GM12878 (cell line): ENCODE results near the gene CHTOP. TPM values are rescaled to one million over a fixed set of nuclear protein-coding genes. Genes with fewer than 3 reads are reported as not detected.

Source experiments
- ATAC-seq: fragments of 200-7000 bp; cut with Tn5 transposase; 3 replicates; pipeline ENCODE4 v1.9.1; 2020; ENCODE audit warnings: mild to moderate bottlenecking, moderate library complexity
- BruUV-seq: library from RNA; stranded (reverse); fragments of 400-500 nt; replicated peaks from 2 replicates; lab custom pipeline; 2021; lab: Mats Ljungman, UMichigan
- CTCF ChIA-PET: fragments of 300-600 bp; sonication (Branson Sonifier 250); formaldehyde crosslinking; extraction: SDS; loops from one replicate; lab custom pipeline; 2021; ENCODE audit warnings: inconsistent platforms; lab: Yijun Ruan, JAX
- POLR2A ChIA-PET: fragments of 350-600 bp; formaldehyde crosslinking; extraction: SDS; loops from one replicate; lab custom pipeline; 2021; ENCODE audit warnings: inconsistent platforms; lab: Charles Lee
- RAD21 ChIA-PET: fragments of 300-600 bp; sonication (Branson Sonifier 250); formaldehyde crosslinking; loops from one replicate; lab custom pipeline; 2023; ENCODE audit warnings: antibody characterized with exemption; ENCODE audit not compliant: unreplicated experiment; lab: Charles Lee
- SMC1A ChIA-PET: fragments of 300-600 bp; sonication (Branson Sonifier 250); formaldehyde crosslinking; loops from one replicate; lab custom pipeline; 2023; ENCODE audit not compliant: unreplicated experiment, uncharacterized antibody; lab: Charles Lee
- DNase-seq: peaks from one replicate; pipeline ENCODE4 v3.0.0-alpha.2; 2011; ENCODE audit warnings: low read depth, low spot score
- FAIRE-seq: peaks from 3 replicates; lab custom pipeline; 2011; peaks lifted over from hg19 to GRCh38; lab: Jason Lieb, UNC
- H2AFZ ChIP-seq: 2 replicates; pipeline ENCODE4 v1.6.0; 2011; ENCODE audit warnings: low read depth, low read length, control low read depth; ENCODE audit not compliant: control insufficient read depth
- H3K27ac ChIP-seq: 2 replicates; pipeline ENCODE4 v1.5.1; 2011; ENCODE audit warnings: control low read depth; ENCODE audit not compliant: control insufficient read depth, insufficient read depth
- H3K27me3 ChIP-seq, 2 experiments: replicated peaks in 1 of 2; 2 replicates each; pipeline versions ENCODE4 v1.6.0 to v1.6.1; 2011; ENCODE audit warnings: low read length in 1 of 2; ENCODE audit not compliant: control insufficient read depth in 2 of 2, insufficient read depth in 2 of 2
- H3K36me3 ChIP-seq, 2 experiments: 2 replicates each; pipeline ENCODE4 v1.5.1; 2011; ENCODE audit warnings: low read length in 1 of 2; ENCODE audit not compliant: control insufficient read depth in 2 of 2, insufficient read depth in 2 of 2
- H3K4me1 ChIP-seq: 2 replicates; pipeline ENCODE4 v1.6.1; 2011; ENCODE audit warnings: mild to moderate bottlenecking, low read length, moderate library complexity, mixed read lengths; ENCODE audit not compliant: control insufficient read depth, insufficient read depth
- H3K4me2 ChIP-seq: 2 replicates; pipeline ENCODE4 v1.6.0; 2011; ENCODE audit warnings: control low read depth; ENCODE audit not compliant: control insufficient read depth, insufficient read depth
- H3K4me3 ChIP-seq: fragments of 200-600 bp; sonication (generic); 2 replicates; pipeline ENCODE4 v1.5.1; 2016
- H3K79me2 ChIP-seq: 2 replicates; pipeline ENCODE4 v1.6.0; 2011; ENCODE audit warnings: low read length; ENCODE audit not compliant: control insufficient read depth, insufficient read depth
- H3K9ac ChIP-seq: 2 replicates; pipeline ENCODE4 v1.8.0; 2011; ENCODE audit warnings: low read length, control low read depth, mixed read lengths; ENCODE audit not compliant: control insufficient read depth, insufficient read depth
- H3K9me3 ChIP-seq: replicated peaks from 3 replicates; pipeline ENCODE4 v1.5.1; 2011; ENCODE audit warnings: mild to moderate bottlenecking, low read length; ENCODE audit not compliant: control insufficient read depth, insufficient read depth
- H4K20me1 ChIP-seq: 2 replicates; pipeline ENCODE4 v1.6.0; 2011; ENCODE audit not compliant: control insufficient read depth, insufficient read depth
- CREB1 ChIP-seq: IDR thresholded peaks from 2 replicates; pipeline ENCODE4 v1.6.1; 2012; ENCODE audit warnings: low read depth, mild to moderate bottlenecking, inconsistent platforms
- EED ChIP-seq: sonication (generic); IDR thresholded peaks from 2 replicates; pipeline ENCODE4 v1.6.1; 2016; ENCODE audit warnings: antibody characterized with exemption, low read depth
- EZH2 ChIP-seq: IDR thresholded peaks from 2 replicates; pipeline ENCODE4 v1.6.1; 2012; ENCODE audit warnings: low read depth, mild to moderate bottlenecking, control low read depth, inconsistent platforms, low read length, borderline replicate concordance; ENCODE audit not compliant: control insufficient read depth
- JUNB ChIP-seq: IDR thresholded peaks from 2 replicates; pipeline ENCODE4 v1.6.1; 2016; ENCODE audit warnings: antibody characterized with exemption, mild to moderate bottlenecking
- LARP7 ChIP-seq: fragments of 450-650 bp; IDR thresholded peaks from 2 replicates; pipeline ENCODE4 v1.6.1; 2017; ENCODE audit warnings: mild to moderate bottlenecking
- NFYA ChIP-seq: IDR thresholded peaks from 2 replicates; pipeline ENCODE4 v1.6.1; 2011; ENCODE audit warnings: low read depth, mild to moderate bottlenecking, low read length, improper control_type of control experiment, borderline replicate concordance
- SIX5 ChIP-seq: IDR thresholded peaks from 2 replicates; pipeline ENCODE4 v1.6.1; 2011; ENCODE audit warnings: mild to moderate bottlenecking, low read depth, low read length, moderate library complexity; ENCODE audit not compliant: severe bottlenecking
- SMARCA5 ChIP-seq: fragments of 450-650 bp; IDR thresholded peaks from 2 replicates; pipeline ENCODE4 v1.6.1; 2017; ENCODE audit warnings: mild to moderate bottlenecking
- TCF12 ChIP-seq: IDR thresholded peaks from 2 replicates; pipeline ENCODE4 v1.6.1; 2011; ENCODE audit warnings: low read depth, mild to moderate bottlenecking, low read length
- ZNF217 ChIP-seq: fragments of 450-650 bp; IDR thresholded peaks from 2 replicates; pipeline ENCODE4 v1.6.1; 2017; ENCODE audit warnings: antibody characterized with exemption, mild to moderate bottlenecking
- ZZZ3 ChIP-seq: IDR thresholded peaks from 2 replicates; pipeline ENCODE4 v1.6.1; 2011; ENCODE audit warnings: low read depth; ENCODE audit not compliant: control insufficient read depth, insufficient read length
- WGBS: methylation state at CpG from one replicate; pipeline ENCODE4 v1.1.6; 2016; ENCODE audit warnings: low lambda C conversion rate; ENCODE audit not compliant: insufficient replicate concordance, insufficient coverage; ENCODE audit errors: missing lambda C conversion rate; 5-methylcytosine and 5-hydroxymethylcytosine counted together
- in situ Hi-C: fragments of 300-500 bp; cut with MboI; formaldehyde crosslinking; loops from 9 replicates; pipeline ENCODE4 v1.14.3; 2018; ENCODE audit warnings: mixed read lengths
- intact Hi-C: fragments of 100-400 bp; cut with micrococcal nuclease; formaldehyde crosslinking; loops from one replicate; pipeline ENCODE4 v1.14.2; 2022; ENCODE audit not compliant: unreplicated experiment
- polyA plus RNA-seq, 11 experiments: library from polyadenylated mRNA; depleted of rRNA in 4 of 11; unstranded in 6 of 11; stranded (reverse) in 5 of 11; fragments of >200 nt; fragmentation: Nextera tagmentation in 4 of 11; fragmentation: Illumina TruSeq in 1 of 11; extraction: Ambion mirVana in 4 of 11; extraction: Trizol in 1 of 11; gene quantifications; 1 replicate in 1 of 11; 2 replicates in 10 of 11; pipeline versions ENCODE4 v1.2.1 to v1.2.3, GENCODE V29; 2011 to 2016; ENCODE audit warnings: inconsistent platforms in 2 of 11, missing spikeins in 2 of 11, low read depth in 1 of 11
- total RNA-seq, 4 experiments: library from RNA; depleted of rRNA in 3 of 4; stranded (reverse); fragments of >200 nt in 3 of 4; fragmentation: Illumina TruSeq in 1 of 4; extraction: Trizol in 1 of 4; gene quantifications; 2 replicates each; pipeline versions ENCODE4 v1.2.1 to v1.2.3, GENCODE V29; 2013 to 2021
- TF ChIP-seq, protein P1 (sequence below): fragments of 450-650 bp; formaldehyde crosslinking; IDR thresholded peaks from 2 replicates; pipeline ENCODE4 v1.4.0; 2020; ENCODE audit warnings: mild to moderate bottlenecking, moderate library complexity
- TF ChIP-seq, protein P2 (sequence below): fragments of 150-350 bp; IDR thresholded peaks from 2 replicates; pipeline ENCODE4 v1.6.1; 2014; ENCODE audit warnings: mild to moderate bottlenecking, low read depth, low read length

CHTOP gene
- total and polyA plus RNA-seq, 10 of the 15 experiments (the other 5 are each of a cell fraction or from before 2014, with no cell fraction given) = 8.4 to 93.8 (median 52.3) TPM

DNA sequence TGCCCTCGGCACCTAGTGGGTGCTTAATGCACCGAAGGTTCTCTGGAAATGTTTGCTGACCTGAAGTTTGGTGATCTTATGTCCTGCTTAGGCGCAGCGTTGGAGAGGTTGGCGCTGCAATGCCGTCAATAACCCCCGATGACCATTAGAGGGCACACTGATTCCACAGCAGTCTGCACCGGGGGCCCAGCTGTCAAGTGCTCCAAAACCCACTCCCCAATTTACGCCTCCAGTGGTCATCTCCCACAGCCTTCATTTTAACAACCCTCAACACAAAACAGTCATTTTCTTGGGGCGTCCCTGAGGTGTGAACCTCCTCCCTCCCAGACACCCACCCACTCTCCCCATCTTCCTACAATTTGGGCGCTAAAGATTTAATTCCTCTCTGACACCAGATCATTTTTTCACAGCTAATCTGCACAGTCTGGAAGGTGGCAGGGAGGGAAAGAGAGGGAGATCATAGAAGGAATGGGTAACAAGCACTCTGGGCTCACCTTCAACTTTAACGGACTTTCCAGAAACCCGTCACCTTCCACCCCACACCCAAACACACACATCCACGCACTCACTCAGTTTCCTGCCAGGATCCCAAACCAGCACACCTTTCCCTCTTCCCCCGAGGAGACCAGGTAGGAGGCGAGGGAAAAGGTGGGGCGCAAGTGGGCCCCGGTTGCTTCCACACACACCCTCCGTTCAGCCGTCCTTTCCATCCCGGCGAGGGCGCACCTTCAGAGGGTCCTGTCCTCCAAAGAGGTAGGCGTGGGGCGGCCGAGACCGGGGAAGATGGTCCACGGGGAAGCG is 44.1 kb downstream of the CHTOP start:
- H3K4me3 ChIP-seq = peak overlapping the region; percentile 47; the same call in 1 of the 2 replicates
- POLR2A ChIA-PET = interaction anchor here (1.4 kb wide), 1 partner anchor 66 kb away, joined by 6 read pairs; no protein-coding TSS in a partner anchor
- FAIRE-seq = peak; percentile 89
- TF ChIP-seq NFYA = no peak
- 0 out of 2 replicates have a peak, but pooled peaks have one; percentile 37 for TF ChIP-seq TCF12
- 0 out of 2 replicates have a peak, but pooled peaks have one; percentile 46 for TF ChIP-seq EZH2
- TF ChIP-seq, protein P1, sequence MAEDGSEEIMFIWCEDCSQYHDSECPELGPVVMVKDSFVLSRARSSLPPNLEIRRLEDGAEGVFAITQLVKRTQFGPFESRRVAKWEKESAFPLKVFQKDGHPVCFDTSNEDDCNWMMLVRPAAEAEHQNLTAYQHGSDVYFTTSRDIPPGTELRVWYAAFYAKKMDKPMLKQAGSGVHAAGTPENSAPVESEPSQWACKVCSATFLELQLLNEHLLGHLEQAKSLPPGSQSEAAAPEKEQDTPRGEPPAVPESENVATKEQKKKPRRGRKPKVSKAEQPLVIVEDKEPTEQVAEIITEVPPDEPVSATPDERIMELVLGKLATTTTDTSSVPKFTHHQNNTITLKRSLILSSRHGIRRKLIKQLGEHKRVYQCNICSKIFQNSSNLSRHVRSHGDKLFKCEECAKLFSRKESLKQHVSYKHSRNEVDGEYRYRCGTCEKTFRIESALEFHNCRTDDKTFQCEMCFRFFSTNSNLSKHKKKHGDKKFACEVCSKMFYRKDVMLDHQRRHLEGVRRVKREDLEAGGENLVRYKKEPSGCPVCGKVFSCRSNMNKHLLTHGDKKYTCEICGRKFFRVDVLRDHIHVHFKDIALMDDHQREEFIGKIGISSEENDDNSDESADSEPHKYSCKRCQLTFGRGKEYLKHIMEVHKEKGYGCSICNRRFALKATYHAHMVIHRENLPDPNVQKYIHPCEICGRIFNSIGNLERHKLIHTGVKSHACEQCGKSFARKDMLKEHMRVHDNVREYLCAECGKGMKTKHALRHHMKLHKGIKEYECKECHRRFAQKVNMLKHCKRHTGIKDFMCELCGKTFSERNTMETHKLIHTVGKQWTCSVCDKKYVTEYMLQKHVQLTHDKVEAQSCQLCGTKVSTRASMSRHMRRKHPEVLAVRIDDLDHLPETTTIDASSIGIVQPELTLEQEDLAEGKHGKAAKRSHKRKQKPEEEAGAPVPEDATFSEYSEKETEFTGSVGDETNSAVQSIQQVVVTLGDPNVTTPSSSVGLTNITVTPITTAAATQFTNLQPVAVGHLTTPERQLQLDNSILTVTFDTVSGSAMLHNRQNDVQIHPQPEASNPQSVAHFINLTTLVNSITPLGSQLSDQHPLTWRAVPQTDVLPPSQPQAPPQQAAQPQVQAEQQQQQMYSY (CRISPR knock-in tag) = no peak
- no peak for TF ChIP-seq ZZZ3
- peak; percentile 21; the same call in 1 of the 2 replicates for TF ChIP-seq SMARCA5
- no peak for TF ChIP-seq LARP7
- TF ChIP-seq ZNF217 = no peak
- no peak for TF ChIP-seq CREB1
- TF ChIP-seq SIX5 = no peak
- TF ChIP-seq EED = no peak
- TF ChIP-seq, protein P2, sequence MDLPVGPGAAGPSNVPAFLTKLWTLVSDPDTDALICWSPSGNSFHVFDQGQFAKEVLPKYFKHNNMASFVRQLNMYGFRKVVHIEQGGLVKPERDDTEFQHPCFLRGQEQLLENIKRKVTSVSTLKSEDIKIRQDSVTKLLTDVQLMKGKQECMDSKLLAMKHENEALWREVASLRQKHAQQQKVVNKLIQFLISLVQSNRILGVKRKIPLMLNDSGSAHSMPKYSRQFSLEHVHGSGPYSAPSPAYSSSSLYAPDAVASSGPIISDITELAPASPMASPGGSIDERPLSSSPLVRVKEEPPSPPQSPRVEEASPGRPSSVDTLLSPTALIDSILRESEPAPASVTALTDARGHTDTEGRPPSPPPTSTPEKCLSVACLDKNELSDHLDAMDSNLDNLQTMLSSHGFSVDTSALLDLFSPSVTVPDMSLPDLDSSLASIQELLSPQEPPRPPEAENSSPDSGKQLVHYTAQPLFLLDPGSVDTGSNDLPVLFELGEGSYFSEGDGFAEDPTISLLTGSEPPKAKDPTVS = no peak
- no peak for TF ChIP-seq JUNB

More for the DNA sequence above, 44.1 kb downstream of the CHTOP start:
- BruUV-seq = no TSS peak
- ATAC-seq = peak; percentile 75
- H3K4me2 ChIP-seq = peak overlapping the region; percentile 90
- no peaks in the 10 kb centered on the region; the same call in 2 of the 3 replicates for H3K9me3 ChIP-seq
- H4K20me1 ChIP-seq = no peaks in the 10 kb centered on the region; the same call in 1 of the 2 replicates
- SMC1A ChIA-PET = interaction anchor here (0.7 to 6.3 kb wide), 11 partner anchors 64 to 309 kb away, joined by 3 to 55 read pairs (median 4); no protein-coding TSS in a partner anchor
- H3K36me3 ChIP-seq = no peaks in the 10 kb centered on the region
- peaks cover 14 to 23% of the 10 kb centered on the region in 2 experiments for H3K27me3 ChIP-seq
- intact Hi-C loops = loop anchor here (1.0 to 2.0 kb wide), 3 partner anchors 71 to 309 kb away; partner anchors contain the start of gene RAB13
- no peak for DNase-seq
- RAD21 ChIA-PET = interaction anchor here (1.1 to 3.2 kb wide), 9 partner anchors 54 to 309 kb away, joined by 3 to 13 read pairs (median 4); partner anchors contain the start of genes RAB13 and SLC27A3
- no peak overlapping the region for H3K27ac ChIP-seq
- CTCF ChIA-PET = interaction anchor here (0.6 to 6.9 kb wide), 18 partner anchors 15 to 311 kb away, joined by 3 to 84 read pairs (median 4); partner anchors contain the start of genes INTS3, JTB and RAB13
- WGBS = under 1% methylated on average over 29 of the region's 29 CpGs
- peak overlapping the region; percentile 65 for H2AFZ ChIP-seq
- in situ Hi-C loops = loop anchor here (5.0 kb wide), 2 partner anchors 69 to 309 kb away; partner anchors contain the start of gene RAB13
- no peak overlapping the region for H3K9ac ChIP-seq
- H3K79me2 ChIP-seq = no peaks in the 10 kb centered on the region
- peaks cover 16% of the 10 kb centered on the region for H3K4me1 ChIP-seq
